Neural crest cell (in vitro differentiated cells): ENCODE measurements around the gene RUNX1. TPM values are rescaled to one million over a fixed set of nuclear protein-coding genes. Genes with fewer than 3 reads are reported as not detected.

Experiments
- DNase-seq: peaks from one replicate; pipeline ENCODE4 v3.0.0; 2021; ENCODE audit warnings: low read depth, mixed read lengths, low spot score
- H3K27ac Mint-ChIP-seq: one replicate; pipeline ENCODE4 v1.8.0; 2021; ENCODE audit warnings: mild to moderate bottlenecking, mixed read lengths; ENCODE audit not compliant: unreplicated experiment
- H3K27me3 Mint-ChIP-seq: 2 replicates; pipeline ENCODE4 v1.8.0; 2021; ENCODE audit warnings: low read depth, mild to moderate bottlenecking, mixed read lengths
- H3K36me3 Mint-ChIP-seq: 2 replicates; pipeline ENCODE4 v1.8.0; 2021; ENCODE audit warnings: low read depth, mild to moderate bottlenecking, mixed read lengths
- H3K4me1 Mint-ChIP-seq: 2 replicates; pipeline ENCODE4 v1.8.0; 2021; ENCODE audit warnings: mixed read lengths
- H3K4me3 Mint-ChIP-seq: one replicate; pipeline ENCODE4 v1.8.0; 2021; ENCODE audit warnings: mild to moderate bottlenecking, mixed read lengths
- H3K9me3 Mint-ChIP-seq: 2 replicates; pipeline ENCODE4 v1.8.0; 2021; ENCODE audit warnings: mixed read lengths
- total RNA-seq: library from RNA; stranded (reverse); gene quantifications from 2 replicates; pipeline ENCODE4 v1.2.1, GENCODE V29; 2021
- TF ChIP-seq, protein P1 (sequence below): fragments of 200-600 bp; sonication (generic); conservative IDR thresholded peaks from 2 replicates; pipeline ENCODE4 v1.5.0; 2021; ENCODE audit warnings: antibody characterized with exemption, mild to moderate bottlenecking

RUNX1 gene
- total RNA-seq, 1 donor from 2014 or later: 0.63 TPM

DNA sequence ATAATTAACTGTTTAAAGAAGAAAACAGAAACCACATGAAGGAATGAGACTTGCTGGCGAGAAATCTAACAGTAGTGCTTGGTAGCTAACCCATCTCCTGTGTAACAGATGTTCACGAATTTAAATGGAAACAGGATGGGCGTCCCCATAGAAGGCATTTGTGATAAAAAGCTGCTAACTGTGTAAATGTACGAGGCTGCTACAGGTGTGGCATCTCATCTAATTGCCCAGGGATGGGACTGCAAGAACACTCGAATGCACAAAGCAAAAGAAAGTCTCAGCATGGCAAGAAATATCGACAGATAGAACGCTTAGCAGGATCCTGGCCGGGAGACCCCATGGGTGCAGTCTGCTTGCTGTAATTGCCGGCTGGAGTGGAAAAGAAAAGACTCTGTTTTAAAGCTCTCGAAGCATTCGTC, 112.7 kb downstream of the RUNX1 start:
- no peaks in the 10 kb centered on the region for H3K27me3 Mint-ChIP-seq
- H3K4me1 Mint-ChIP-seq: peaks cover 34% of the 10 kb centered on the region
- H3K27ac Mint-ChIP-seq: no peak overlapping the region
- peak overlapping the region; percentile 60 for H3K4me3 Mint-ChIP-seq
- no peaks in the 10 kb centered on the region for H3K36me3 Mint-ChIP-seq
- H3K9me3 Mint-ChIP-seq: peaks cover 3% of the 10 kb centered on the region
- TF ChIP-seq, protein P1, sequence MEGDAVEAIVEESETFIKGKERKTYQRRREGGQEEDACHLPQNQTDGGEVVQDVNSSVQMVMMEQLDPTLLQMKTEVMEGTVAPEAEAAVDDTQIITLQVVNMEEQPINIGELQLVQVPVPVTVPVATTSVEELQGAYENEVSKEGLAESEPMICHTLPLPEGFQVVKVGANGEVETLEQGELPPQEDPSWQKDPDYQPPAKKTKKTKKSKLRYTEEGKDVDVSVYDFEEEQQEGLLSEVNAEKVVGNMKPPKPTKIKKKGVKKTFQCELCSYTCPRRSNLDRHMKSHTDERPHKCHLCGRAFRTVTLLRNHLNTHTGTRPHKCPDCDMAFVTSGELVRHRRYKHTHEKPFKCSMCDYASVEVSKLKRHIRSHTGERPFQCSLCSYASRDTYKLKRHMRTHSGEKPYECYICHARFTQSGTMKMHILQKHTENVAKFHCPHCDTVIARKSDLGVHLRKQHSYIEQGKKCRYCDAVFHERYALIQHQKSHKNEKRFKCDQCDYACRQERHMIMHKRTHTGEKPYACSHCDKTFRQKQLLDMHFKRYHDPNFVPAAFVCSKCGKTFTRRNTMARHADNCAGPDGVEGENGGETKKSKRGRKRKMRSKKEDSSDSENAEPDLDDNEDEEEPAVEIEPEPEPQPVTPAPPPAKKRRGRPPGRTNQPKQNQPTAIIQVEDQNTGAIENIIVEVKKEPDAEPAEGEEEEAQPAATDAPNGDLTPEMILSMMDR: no peak
- no peak for DNase-seq

DNA sequence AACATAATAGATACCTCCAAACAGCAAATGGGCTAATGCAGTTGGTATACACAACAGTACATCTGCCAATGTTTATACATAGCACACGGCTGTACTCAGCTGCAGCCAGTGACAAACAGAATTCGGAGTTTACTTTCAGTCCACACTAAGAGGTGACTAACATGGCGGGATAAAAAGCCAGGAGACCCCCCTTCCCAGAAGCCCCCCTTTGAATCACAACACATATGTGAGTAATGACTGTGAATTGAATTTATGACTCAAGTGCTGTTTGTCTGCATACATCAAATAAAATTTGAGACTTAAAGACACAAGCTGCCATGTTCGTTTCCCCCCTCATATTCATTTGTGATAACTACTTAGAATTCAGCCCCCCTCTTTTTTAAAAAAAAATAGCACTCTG, 113.2 kb downstream of the RUNX1 start:
- no peak for DNase-seq
- TF ChIP-seq, protein P1: no peak
- H3K4me3 Mint-ChIP-seq: no peak overlapping the region
- no peaks in the 10 kb centered on the region for H3K36me3 Mint-ChIP-seq
- peaks cover 3% of the 10 kb centered on the region for H3K9me3 Mint-ChIP-seq
- peaks cover 30% of the 10 kb centered on the region for H3K4me1 Mint-ChIP-seq
- H3K27me3 Mint-ChIP-seq: no peaks in the 10 kb centered on the region
- no peak overlapping the region for H3K27ac Mint-ChIP-seq

GRCh38 chr21:34935452-34935851, 113.7 kb downstream of the RUNX1 start:
- H3K4me3 Mint-ChIP-seq: no peak overlapping the region
- H3K4me1 Mint-ChIP-seq: peaks cover 30% of the 10 kb centered on the region
- no peaks in the 10 kb centered on the region for H3K36me3 Mint-ChIP-seq
- no peak for DNase-seq
- H3K27me3 Mint-ChIP-seq: no peaks in the 10 kb centered on the region
- peaks cover 3% of the 10 kb centered on the region for H3K9me3 Mint-ChIP-seq
- TF ChIP-seq, protein P1: no peak
- H3K27ac Mint-ChIP-seq: no peak overlapping the region

GRCh38 chr21:34934350-34934749, 114.8 kb downstream of the RUNX1 start:
- peaks cover 30% of the 10 kb centered on the region for H3K4me1 Mint-ChIP-seq
- H3K27me3 Mint-ChIP-seq: no peaks in the 10 kb centered on the region
- H3K36me3 Mint-ChIP-seq: no peaks in the 10 kb centered on the region
- TF ChIP-seq, protein P1: no peak
- H3K27ac Mint-ChIP-seq: no peak overlapping the region
- peaks cover 3% of the 10 kb centered on the region for H3K9me3 Mint-ChIP-seq
- H3K4me3 Mint-ChIP-seq: no peak overlapping the region
- DNase-seq: no peak

DNA sequence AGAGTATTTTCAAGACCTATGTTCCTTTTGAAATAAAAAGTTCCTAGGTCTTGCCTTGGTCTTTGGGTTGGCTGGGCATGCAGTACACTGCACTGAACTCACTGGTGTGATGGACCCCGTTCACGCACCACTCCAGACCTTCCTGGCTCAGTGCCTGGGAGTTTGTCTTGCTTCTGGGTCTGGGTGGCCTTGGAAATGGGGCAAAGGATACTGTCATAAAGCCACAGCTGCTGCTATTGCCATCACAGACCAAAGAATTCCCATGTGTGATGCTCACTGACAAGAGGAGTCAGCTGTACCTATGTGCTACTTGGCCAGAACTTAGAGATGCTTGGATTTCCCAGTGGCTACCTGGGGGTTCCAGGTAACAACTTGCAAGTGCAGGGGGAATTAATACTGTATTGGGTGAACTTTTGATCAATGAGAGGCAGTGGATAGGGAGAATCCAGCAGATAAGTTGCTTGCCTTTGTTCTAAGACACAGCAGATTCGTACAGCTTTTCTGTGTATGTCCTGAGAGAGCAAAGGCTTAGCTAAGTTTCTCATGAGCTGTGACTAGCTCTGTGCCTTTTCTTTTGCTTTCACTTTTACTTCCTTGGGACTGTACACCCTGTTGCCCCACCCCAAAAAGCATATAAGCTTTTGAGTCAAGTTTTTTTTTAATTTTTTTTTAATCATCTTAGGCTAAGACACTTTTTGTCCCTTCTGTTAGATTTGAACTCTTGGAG, 115.3 kb downstream of the RUNX1 start:
- H3K36me3 Mint-ChIP-seq: no peaks in the 10 kb centered on the region
- H3K4me1 Mint-ChIP-seq: peaks cover 30% of the 10 kb centered on the region
- no peak for DNase-seq
- H3K27ac Mint-ChIP-seq: no peak overlapping the region
- H3K9me3 Mint-ChIP-seq: peaks cover 3% of the 10 kb centered on the region
- TF ChIP-seq, protein P1: no peak
- no peaks in the 10 kb centered on the region for H3K27me3 Mint-ChIP-seq
- H3K4me3 Mint-ChIP-seq: no peak overlapping the region
